HG03135 (cell line): ENCODE measurements around the gene GDF15.
"Not testable (repeated sequence)": the region's sequence is repeated elsewhere in the genome, so short reads cannot be mapped to it uniquely, and the experiment has no call there.

Experiments
- ATAC-seq: cut with Tn5 transposase; IDR thresholded peaks from one replicate; pipeline ENCODE4 v1.9.1; 2021; ENCODE audit warnings: mild to moderate bottlenecking, moderate library complexity; ENCODE audit not compliant: unreplicated experiment

GDF15 gene

GRCh38 chr19:18362934-18363542 is 22.9 kb upstream of the GDF15 start:
- no peak for ATAC-seq

DNA sequence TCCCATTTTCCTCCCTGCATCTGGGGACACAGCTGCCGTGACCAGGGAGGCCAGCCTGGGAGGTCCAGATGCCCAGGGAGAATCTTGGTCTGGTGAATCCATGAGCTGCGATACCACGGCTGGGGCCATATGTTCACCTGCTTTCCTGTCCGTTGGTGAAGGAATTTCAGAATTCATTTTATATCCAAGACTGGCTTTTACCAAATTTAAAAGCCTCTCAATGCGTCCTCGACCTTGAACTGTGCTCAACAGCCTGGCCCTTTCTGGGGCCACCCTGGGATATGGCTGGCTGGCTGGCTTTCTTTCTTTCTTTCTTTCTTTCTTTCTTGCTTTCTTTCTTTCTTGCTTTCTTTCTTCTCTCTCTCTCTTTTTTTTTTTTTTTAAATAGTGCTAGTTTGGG is 22.2 kb upstream of the GDF15 start:
- no peak for ATAC-seq

- not testable (repeated sequence) for ATAC-seq
Measured at GRCh38 chr19:18364277-18364825, 21.6 kb upstream of the GDF15 start.

DNA sequence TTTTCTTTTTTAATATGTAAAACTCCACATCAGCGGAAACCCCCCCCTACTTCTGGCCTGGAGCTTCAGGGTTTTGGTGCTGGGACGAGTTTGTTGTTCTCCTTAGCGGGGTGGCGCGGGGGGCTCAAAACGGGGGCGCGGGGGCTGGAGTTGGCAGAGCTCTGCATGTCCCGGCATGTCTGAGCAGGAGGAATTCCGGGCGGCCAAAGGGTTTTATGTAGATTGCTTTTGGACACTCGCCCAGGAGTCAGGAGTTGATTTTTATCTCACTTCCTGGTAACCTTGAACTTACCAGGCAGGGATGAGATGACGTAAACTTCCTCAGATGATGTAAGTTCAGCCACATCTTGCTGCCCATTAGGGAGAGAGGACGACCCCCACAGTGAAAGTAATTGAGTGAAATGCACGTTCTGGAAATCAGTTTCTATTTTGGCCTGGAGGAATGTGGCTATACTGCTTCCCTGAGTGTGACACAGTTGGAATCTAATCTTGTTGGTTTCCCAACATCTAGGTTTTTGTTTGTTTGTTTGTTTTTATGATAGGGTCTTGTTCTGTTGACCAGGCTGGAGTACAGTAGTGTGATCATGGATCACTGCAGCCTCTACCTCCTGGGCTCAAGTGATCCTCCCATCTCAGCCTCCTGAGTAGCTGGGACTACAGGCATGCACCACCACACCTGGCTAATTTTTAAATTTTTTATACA is 21.0 kb upstream of the GDF15 start:
- ATAC-seq = no peak

DNA sequence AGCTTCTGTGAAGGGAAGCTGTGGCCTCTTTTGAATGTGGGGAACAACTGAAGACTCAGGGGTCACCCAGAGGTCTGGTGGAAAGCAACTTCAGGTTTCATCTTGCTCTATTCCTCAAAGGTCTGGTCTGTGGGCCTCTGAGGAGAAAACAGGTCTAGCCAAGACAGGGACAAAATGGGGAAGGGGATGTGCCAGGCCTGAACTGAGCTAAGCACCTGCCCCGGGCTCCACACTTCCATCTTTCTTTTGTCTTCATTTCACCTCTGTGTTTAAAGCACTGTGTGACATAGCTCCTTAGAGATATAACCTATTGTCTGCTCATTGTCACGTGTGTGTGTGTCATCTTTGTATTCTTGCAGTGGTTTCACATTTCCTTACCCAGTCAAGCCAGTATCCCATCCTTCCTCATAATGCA is 19.9 kb upstream of the GDF15 start:
- ATAC-seq = no peak

DNA sequence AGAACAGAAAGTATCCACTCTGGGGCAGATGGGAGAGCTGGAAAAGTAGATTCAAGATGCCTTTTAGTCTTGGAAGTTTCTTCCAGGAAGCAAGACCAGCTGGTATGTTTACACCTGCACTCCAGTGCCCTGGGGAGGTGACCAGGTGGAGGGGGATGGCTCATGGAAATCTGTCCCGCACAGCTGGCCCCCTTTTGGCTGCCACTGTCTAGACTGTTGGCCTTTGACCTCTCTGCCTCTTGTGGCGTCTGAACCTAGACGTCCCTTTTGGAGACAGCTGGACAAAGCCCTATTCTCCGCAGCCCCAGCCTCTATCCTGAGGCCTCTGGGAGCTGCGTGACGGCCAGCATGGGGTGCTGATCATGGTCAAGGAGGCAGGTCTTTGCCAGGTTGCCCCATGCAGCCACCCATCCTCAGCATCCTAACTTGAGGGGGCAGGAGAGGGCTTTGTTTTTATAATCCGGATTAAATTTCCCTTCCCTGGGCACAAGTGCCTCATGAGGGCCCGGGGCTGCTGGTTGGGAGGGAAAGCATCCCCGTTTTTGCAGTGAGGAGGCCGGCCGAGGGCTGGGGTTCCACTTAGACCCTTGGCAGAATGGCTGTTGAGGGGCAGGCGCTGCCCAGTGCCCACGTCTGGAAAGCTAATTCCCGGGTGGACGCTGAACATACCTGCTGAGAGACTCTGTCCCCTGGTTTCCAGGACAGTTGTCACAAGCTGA is 17.3 kb upstream of the GDF15 start:
- no peak for ATAC-seq

DNA sequence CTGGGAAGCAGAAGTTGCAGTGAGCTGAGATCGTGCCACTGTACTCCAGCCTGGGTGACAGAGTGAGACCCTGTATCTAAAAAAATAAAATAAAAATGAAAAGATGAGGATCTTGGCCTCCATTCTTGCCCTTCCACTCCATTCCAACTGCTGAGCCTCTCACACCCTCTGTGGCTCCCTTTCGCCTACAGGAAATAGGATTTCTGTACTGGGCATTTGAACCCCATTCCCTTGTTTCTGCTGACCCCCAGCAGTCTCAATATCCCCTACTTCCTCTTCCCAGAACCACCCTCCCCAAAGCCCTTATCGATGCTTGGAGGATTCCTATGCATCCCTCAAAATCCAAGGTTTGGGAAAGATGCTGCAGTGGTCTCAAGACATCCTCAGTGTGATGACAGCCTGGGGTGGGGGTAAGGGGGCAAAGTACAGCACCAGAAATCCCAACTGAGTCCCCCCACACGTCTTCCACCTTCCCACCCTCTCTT is 12.5 kb upstream of the GDF15 start:
- no peak for ATAC-seq

- ATAC-seq = peak; percentile 87
Measured at GRCh38 chr19:18373892-18374629, 11.9 kb upstream of the GDF15 start.

DNA sequence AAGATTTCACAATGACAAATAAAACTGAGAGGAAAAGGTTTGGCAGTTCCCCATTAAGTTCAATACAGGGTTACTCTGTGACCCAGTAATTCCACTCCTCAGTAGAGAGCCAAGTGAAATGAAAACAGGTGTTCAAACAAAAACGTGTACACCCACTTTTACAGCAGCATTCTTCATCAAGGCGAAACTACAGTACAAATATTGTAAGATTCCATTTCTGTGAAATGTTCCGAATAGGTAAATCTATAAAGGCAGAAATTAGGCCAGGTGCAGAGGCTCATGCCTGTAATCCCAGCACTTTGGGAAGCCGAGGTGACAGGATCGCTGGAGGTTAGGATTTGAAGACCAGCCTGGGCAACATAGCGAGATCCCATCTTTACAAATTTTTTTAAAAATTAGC is 8.9 kb upstream of the GDF15 start:
- ATAC-seq = no peak

DNA sequence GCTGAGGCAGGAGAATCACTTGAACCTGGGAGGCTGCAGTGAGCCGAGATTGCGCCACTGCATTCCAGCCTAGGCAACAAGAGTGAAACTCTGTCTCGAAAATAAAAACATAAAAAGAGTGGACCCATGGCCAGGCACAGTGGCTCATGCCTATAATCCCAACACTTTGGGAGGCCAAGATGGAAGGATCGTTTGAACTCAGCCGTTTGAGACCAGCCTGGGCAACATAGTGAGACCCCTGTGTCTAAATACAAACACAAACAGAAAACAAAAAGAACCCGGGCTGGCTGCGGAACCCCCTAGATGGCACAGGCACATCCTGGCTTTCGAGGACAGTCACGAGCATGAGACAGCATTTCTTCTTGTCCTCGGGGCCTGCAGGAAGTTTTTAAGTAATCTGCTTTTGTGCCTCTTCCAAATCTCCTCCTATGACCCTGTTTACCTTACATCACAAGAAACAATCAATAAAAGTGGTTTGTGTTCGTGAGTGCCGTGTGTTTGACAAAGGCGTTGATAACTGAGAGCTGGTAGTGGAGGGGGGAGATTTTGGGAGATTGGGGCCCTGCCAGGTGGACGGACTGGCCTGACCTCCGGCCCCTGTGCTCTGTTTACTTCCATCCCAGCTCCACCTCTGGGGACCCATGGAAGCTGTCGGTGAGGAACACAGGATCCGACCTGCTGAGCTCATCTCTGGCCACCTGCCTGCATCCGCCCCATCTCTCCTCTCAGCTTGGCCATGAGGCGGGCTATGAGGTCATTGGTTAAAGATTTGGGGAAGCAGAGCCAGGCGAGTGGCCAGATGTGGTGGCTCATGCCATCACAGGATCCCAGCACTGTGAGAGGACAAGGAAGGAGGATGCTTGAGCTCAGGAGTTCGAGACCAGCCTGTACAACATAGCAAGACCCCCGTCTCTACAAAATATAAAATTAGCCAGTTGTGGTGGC is 5.9 kb upstream of the GDF15 start:
- no peak for ATAC-seq

DNA sequence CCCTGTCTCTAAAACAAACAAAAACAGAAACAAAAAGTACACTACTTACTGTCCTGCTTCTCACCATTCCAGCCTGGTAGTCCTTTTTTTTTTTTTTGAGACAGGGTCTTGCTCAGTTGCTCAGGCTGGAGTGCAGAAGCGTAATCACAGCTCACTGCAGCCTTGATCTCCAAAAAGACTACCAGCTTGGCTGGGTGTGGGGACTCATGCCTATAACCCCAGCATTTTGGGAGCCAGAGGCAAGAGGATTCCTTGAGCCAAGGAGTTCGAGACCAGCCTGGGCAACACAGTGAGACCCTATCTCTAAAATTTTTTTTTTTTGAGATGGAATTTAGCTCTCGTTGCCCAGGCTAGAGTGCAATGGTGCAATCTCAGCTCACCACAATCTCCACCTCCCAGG is 5.1 kb upstream of the GDF15 start:
- no peak for ATAC-seq

DNA sequence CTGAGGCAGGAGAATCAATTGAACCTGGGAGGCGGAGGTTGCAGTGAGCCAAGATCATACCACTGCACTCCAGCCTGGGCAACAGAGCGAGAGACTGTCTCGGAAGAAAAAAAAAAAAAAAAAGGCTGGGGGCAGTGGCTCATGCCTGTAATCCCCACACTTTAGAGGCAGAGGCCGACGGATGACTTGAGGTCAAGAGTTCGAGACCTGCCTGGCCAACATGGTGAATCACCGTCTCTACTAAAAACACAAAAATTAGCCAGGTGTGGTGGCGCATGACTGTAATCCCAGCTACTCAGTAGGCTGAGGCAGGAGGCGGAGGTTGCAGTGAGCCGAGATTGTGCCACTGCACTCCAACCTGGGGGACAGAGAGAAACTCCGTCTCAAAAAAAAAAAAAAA is 2.3 kb upstream of the GDF15 start:
- ATAC-seq = not testable (repeated sequence)

DNA sequence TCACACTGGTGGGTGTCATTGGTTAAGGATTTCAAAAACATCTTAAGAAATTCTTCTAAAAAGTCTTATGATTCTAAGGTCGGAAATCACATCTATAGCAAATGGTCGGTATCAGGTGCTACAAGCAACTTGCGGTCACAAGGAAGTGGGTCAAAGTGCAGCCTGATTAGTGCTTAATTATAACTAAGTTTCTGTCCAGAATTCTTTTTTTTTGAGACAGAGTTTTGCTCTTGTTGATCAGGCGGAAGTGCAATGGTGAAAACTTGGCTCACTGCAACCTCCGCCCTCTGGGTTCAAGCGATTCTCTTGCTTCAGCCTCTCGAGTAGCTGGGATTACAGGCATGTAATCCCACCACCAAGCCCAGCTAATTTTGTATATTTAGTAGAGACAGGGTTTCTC is 1.2 kb upstream of the GDF15 start:
- ATAC-seq = no peak

- ATAC-seq = no peak
Measured at GRCh38 chr19:18385359-18385674, 641 bp upstream of the GDF15 start.

DNA sequence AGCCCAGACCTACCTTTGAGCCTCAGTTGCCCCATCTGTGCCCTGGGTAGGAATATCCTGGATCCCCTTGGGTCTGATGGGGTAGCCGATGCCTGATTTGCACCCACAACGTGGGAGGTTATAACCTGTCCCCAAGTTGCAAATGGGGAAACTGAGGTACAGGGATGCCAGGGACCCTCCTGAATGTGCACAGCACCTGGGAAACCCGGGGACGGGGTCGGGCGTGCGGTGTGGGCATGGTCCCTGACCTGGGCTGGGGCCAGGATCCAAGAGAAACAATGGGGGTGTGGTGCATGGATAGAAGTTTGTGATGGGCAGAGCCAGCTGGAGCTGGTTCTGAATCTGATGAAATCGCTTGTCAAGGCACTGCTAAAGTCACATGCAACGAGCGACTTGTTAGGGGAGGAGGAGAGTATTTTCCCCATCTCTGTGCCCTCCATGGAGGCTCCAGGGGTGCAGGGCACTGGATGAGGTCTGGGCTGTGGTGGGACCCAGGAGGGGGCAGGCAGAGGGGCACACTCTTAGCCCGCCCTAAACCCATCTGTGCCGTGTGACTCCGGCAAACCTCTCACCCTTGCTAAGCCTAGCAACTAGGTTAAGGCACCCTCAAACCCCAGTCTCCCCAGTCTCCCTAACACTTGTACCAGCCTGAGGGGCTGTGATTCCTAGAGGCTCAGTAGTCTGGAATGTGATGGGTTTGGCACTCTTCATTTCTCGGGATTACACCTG is 749 bp downstream of the GDF15 start:
- ATAC-seq = no peak

GRCh38 chr19:18388100-18388959 is 2.4 kb downstream of the GDF15 start:
- ATAC-seq = peak; percentile 71

GRCh38 chr19:18388960-18389725 is 3.2 kb downstream of the GDF15 start:
- ATAC-seq = no peak

DNA sequence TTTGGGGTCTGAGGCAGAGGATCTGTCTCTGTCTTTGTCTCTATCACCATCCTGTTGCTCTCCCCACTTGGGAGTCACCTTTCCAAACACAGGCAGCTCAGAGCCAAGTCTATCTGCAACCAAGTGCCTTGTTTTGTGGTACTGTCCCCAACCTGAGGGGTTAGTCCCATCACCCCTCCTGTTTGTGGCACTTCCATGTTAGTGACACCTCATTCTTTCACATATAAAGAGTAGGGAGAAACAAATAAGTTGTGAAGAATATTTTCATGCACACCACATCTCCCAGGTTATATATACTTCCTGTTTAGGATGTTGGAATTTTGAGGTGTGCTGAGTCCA is 3.7 kb downstream of the GDF15 start:
- no peak for ATAC-seq
